K562 (cell line): ENCODE results near the gene FRRS1L. TPM values are rescaled to one million over a fixed set of nuclear protein-coding genes. Genes with fewer than 3 reads are reported as not detected.

ENCODE experiments used
- ATAC-seq: fragments of 200-7000 bp; cut with Tn5 transposase; 3 replicates; pipeline ENCODE4 v1.9.1; 2020; ENCODE audit warnings: moderate library complexity
- BruUV-seq: library from RNA; stranded (reverse); fragments of 400-500 nt; replicated peaks from 2 replicates; lab custom pipeline; 2021; lab: Mats Ljungman, UMichigan
- CTCF ChIA-PET: fragments of 300-600 bp; formaldehyde crosslinking; extraction: SDS; loops from one replicate; lab custom pipeline; 2021; ENCODE audit warnings: low intra/inter-chr PET ratio; lab: Yijun Ruan, JAX
- POLR2A ChIA-PET: fragments of 300-600, 350-650 bp; sonication (Branson Sonifier 250); formaldehyde crosslinking; extraction: SDS; loops from one replicate; lab custom pipeline; 2021; ENCODE audit warnings: antibody characterized with exemption, inconsistent platforms; lab: Yijun Ruan, JAX
- DNase-seq, 4 experiments: peaks; one replicate each; pipeline versions ENCODE4 v3.0.0 to v3.0.0-alpha.2; 2011 to 2018; ENCODE audit warnings: low spot score in 3 of 4, mixed read lengths in 3 of 4; ENCODE audit errors: extremely low read depth in 1 of 4
- FAIRE-seq: peaks from 2 replicates; lab custom pipeline; 2011; peaks lifted over from hg19 to GRCh38; lab: Jason Lieb, UNC
- H2AFZ ChIP-seq: 2 replicates; pipeline ENCODE4 v1.6.0; 2011; ENCODE audit warnings: low read depth, low read length, control low read depth, inconsistent platforms
- H3K27ac ChIP-seq: fragments of 200-600 bp; 3 replicates; pipeline ENCODE4 v1.8.0; 2011; ENCODE audit warnings: low read depth, mild to moderate bottlenecking, control low read depth, inconsistent platforms, low read length, moderate library complexity, mixed read lengths; ENCODE audit errors: extremely low read depth
- H3K27me3 ChIP-seq, 2 experiments: fragments of 300-600 bp in 1 of 2; 2 replicates in 1 of 2; 3 replicates in 1 of 2; pipeline versions ENCODE4 v1.6.0 to v1.8.0; 2011; ENCODE audit warnings: inconsistent platforms in 2 of 2, low read length in 2 of 2, mild to moderate bottlenecking in 1 of 2, mixed read lengths in 1 of 2, moderate library complexity in 1 of 2; ENCODE audit not compliant: control insufficient read depth in 2 of 2, insufficient read depth in 2 of 2
- H3K36me3 ChIP-seq: fragments of 300-600 bp; 3 replicates; pipeline ENCODE4 v1.8.0; 2011; ENCODE audit warnings: mild to moderate bottlenecking, low read length, inconsistent platforms; ENCODE audit not compliant: control insufficient read depth, insufficient read depth
- H3K4me1 ChIP-seq, 2 experiments: fragments of 200-600 bp in 1 of 2; replicated peaks in 1 of 2; 2 replicates in 1 of 2; 3 replicates in 1 of 2; pipeline versions ENCODE4 v1.5.1 to v1.8.0; 2011; ENCODE audit warnings: inconsistent platforms in 2 of 2, low read length in 2 of 2, mild to moderate bottlenecking in 1 of 2, mixed read lengths in 1 of 2, moderate library complexity in 1 of 2; ENCODE audit not compliant: control insufficient read depth in 2 of 2, insufficient read depth in 2 of 2
- H3K4me2 ChIP-seq: 2 replicates; pipeline ENCODE4 v1.6.1; 2011; ENCODE audit warnings: low read length, control low read depth, inconsistent platforms, mixed read lengths; ENCODE audit not compliant: insufficient read depth
- H3K4me3 ChIP-seq: fragments of 200-600 bp; sonication (generic), shearing (Covaris generic); 2 replicates; pipeline ENCODE4 v1.5.1; 2016; ENCODE audit warnings: control low read depth, inconsistent platforms
- H3K79me2 ChIP-seq: fragments of 200-600 bp; 3 replicates; pipeline ENCODE4 v1.8.0; 2011; ENCODE audit warnings: low read length, inconsistent platforms; ENCODE audit not compliant: control insufficient read depth, insufficient read depth
- H3K9ac ChIP-seq, 2 experiments: 2 replicates each; pipeline versions ENCODE4 v1.6.0 to v1.6.1; 2011; ENCODE audit warnings: low read depth in 2 of 2, low read length in 2 of 2, control low read depth in 1 of 2, inconsistent platforms in 1 of 2, mild to moderate bottlenecking in 1 of 2, mixed read lengths in 1 of 2; ENCODE audit not compliant: insufficient read depth in 1 of 2
- H3K9me1 ChIP-seq: one replicate; pipeline ENCODE4 v1.6.0; 2011; ENCODE audit warnings: inconsistent platforms, mild to moderate bottlenecking, low read length, moderate library complexity; ENCODE audit not compliant: control insufficient read depth, insufficient read depth
- H3K9me3 ChIP-seq: replicated peaks from 2 replicates; pipeline ENCODE4 v1.5.1; 2011; ENCODE audit warnings: low read depth, low read length, inconsistent platforms; ENCODE audit not compliant: control insufficient read depth, insufficient read depth
- H4K20me1 ChIP-seq: replicated peaks from 2 replicates; pipeline ENCODE4 v1.6.1; 2011; ENCODE audit warnings: low read length, inconsistent platforms, mixed read lengths; ENCODE audit not compliant: control insufficient read depth, insufficient read depth
- KDM5B ChIP-seq: fragments of 200-600 bp; sonication (generic); IDR thresholded peaks from 2 replicates; pipeline ENCODE4 v1.6.1; 2012; ENCODE audit warnings: low read depth, mild to moderate bottlenecking, moderate library complexity, low read length, control low read depth, inconsistent platforms; ENCODE audit not compliant: insufficient replicate concordance
- RAD21 ChIP-seq, 2 experiments: fragments of 250-450 bp in 1 of 2; fragments of 450-650 bp in 1 of 2; sonication (Bioruptor Pico) in 1 of 2; formaldehyde crosslinking in 1 of 2; IDR thresholded peaks in 1 of 2; conservative IDR thresholded peaks in 1 of 2; 2 replicates each; pipeline versions ENCODE4 v1.4.0 to v1.8.0; 2020 to 2022; ENCODE audit warnings: mild to moderate bottlenecking in 2 of 2, moderate library complexity in 1 of 2
- SMC3 ChIP-seq: conservative IDR thresholded peaks from 2 replicates; pipeline ENCODE4 v1.6.1; 2011; ENCODE audit warnings: low read depth, low read length, improper control_type of control experiment; ENCODE audit not compliant: insufficient read depth
- ZNF699 ChIP-seq: fragments of 250-450 bp; sonication (Bioruptor Pico); IDR thresholded peaks from 2 replicates; pipeline ENCODE4 v1.8.0; 2021; ENCODE audit warnings: mild to moderate bottlenecking, moderate library complexity; ENCODE audit not compliant: insufficient replicate concordance
- WGBS: fragments of 100-300 bp; shearing (Covaris generic); methylation state at CpG from one replicate; pipeline ENCODE4 v1.1.6; 2016; ENCODE audit warnings: low coverage, mixed read lengths; ENCODE audit not compliant: insufficient coverage; ENCODE audit errors: missing lambda C conversion rate; 5-methylcytosine and 5-hydroxymethylcytosine counted together
- in situ Hi-C: fragments of 300-500 bp; cut with MboI; formaldehyde crosslinking; loops from 4 replicates; pipeline ENCODE4 v1.15.0; 2018; ENCODE audit warnings: inconsistent platforms, mixed read lengths
- intact Hi-C: fragments of 100-400 bp; cut with micrococcal nuclease; formaldehyde crosslinking; loops from 2 replicates; pipeline ENCODE4 v1.14.2; 2022
- polyA plus RNA-seq, 8 experiments: library from polyadenylated mRNA; depleted of rRNA in 4 of 8; stranded (reverse) in 5 of 8; unstranded in 3 of 8; fragments of >200 nt; fragmentation: Nextera tagmentation in 2 of 8; fragmentation: Illumina TruSeq in 1 of 8; extraction: Ambion mirVana in 2 of 8; extraction: Trizol in 1 of 8; gene quantifications; 2 replicates each; pipeline versions ENCODE4 v1.2.1 to v1.2.3, GENCODE V29; 2011 to 2014; ENCODE audit warnings: inconsistent platforms in 1 of 8, missing spikeins in 1 of 8
- total RNA-seq, 7 experiments: library from RNA; depleted of rRNA in 6 of 7; stranded (reverse); fragments of >200 nt in 6 of 7; fragmentation: Illumina TruSeq in 2 of 7; extraction: Trizol in 2 of 7; gene quantifications; 2 replicates each; pipeline versions ENCODE4 v1.2.1 to v1.2.3, GENCODE V29; 2011 to 2021; ENCODE audit warnings: low replicate concordance in 1 of 7
- TF ChIP-seq, protein P1 (sequence below), 3 experiments: IDR thresholded peaks in 2 of 3; conservative IDR thresholded peaks in 1 of 3; 2 replicates each; pipeline ENCODE4 v1.5.1; 2011 to 2012; ENCODE audit warnings: low read length in 3 of 3, mild to moderate bottlenecking in 3 of 3, control low read depth in 2 of 3, improper control_type of control experiment in 1 of 3, inconsistent platforms in 1 of 3, low read depth in 1 of 3, mixed read lengths in 1 of 3, moderate library complexity in 1 of 3; ENCODE audit not compliant: insufficient read depth in 2 of 3
- TF ChIP-seq, protein P2 (sequence below), 2 experiments: IDR thresholded peaks in 1 of 2; conservative IDR thresholded peaks in 1 of 2; 2 replicates each; pipeline ENCODE4 v1.6.1; 2016; ENCODE audit warnings: low read depth in 2 of 2, mild to moderate bottlenecking in 1 of 2, missing compliant biosample characterization in 1 of 2, missing genetic modification characterization in 1 of 2, moderate library complexity in 1 of 2
- TF ChIP-seq, protein P3 (sequence below), 2 experiments: fragments of 450-650 bp; conservative IDR thresholded peaks; 2 replicates each; pipeline ENCODE4 v1.6.1; 2017; ENCODE audit warnings: mild to moderate bottlenecking in 2 of 2, moderate library complexity in 2 of 2

The FRRS1L gene
- total and polyA plus RNA-seq, 9 of the 15 experiments (the other 6 are each of a cell fraction or from before 2014, with no cell fraction given), result under 0.01 to 0.04 (median 0.03) TPM; not detected in 5

DNA sequence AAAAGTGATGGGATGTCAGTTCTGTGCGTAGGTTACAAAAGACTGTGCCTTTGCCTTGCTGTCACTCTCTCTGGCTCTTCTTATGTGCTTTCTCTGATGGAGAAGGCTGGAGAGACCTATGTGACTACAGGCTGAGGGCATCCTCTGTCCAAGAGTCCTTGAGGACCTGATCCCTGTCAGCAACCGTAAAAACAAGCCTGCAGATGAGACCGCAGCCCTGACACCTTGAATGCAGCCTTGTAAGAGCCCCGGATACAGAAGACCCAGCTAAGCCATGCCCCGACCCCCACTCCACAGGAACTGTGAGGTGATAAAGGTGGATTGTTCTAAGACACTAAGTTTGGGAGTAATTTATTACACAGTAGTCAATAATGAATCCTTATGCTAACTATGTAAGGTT, 32.6 kb upstream of the FRRS1L start (continued):
- no peak for TF ChIP-seq KDM5B

DNA sequence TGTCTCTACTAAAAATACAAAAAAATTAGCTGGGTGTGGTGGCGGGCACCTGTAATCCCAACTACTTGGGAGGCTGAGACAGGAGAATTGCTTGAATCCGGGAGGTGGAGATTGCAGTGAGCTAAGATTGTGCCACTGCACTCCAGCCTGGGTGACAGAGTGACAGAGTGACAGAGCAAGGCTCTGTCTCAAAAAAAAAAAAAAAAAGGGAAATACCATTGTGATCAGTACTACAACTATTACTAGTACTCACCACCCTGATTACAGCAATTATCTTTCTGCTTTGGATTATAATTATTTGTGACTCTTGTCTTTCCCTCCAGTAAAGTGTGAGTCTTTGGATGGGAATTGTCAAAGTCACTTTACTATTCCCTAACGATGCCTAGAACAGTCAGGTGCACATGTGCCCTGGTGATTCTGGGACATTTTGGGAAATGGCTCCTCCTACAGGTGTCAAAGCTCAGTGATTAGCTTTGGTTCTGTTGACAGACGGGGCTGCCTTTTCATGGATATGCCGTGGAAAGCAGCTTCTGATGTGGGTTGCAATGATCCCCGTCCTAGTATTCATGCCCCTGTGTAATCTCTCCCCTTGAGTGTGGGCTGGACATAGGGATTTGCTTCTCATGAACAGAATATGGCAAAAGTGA, 31.8 kb upstream of the FRRS1L start:
- Histone ChIP-seq H3K4me2 (no peak overlapping the region), H3K4me1 (no peaks in the 10 kb centered on the region), H2AFZ (no peak overlapping the region), H3K4me3 (no peak overlapping the region), H3K79me2 (no peaks in the 10 kb centered on the region), H4K20me1 (no peaks in the 10 kb centered on the region), H3K9ac (no peak overlapping the region), H3K27ac (no peak overlapping the region), H3K36me3 (no peaks in the 10 kb centered on the region), H3K9me3 (no peaks in the 10 kb centered on the region), H3K9me1 (no peaks in the 10 kb centered on the region), H3K27me3 (peaks cover 12 to 16% of the 10 kb centered on the region in 2 experiments)
- intact Hi-C loops (loop anchor here (5.0 kb wide), 2 partner anchors 267 to 268 kb away; partner anchors contain the start of genes ABITRAM and ELP1), in situ Hi-C loops (no loop called here)
- DNase-seq (peak; percentile 39 to 50 (median 43)), FAIRE-seq (peak; percentile 79), ATAC-seq (peak; percentile 88)
- ChIA-PET CTCF (no interaction called here), POLR2A (no interaction called here)
- BruUV-seq, result no TSS peak
- 2% methylated on average over 6 of the region's 6 CpGs for WGBS
- TF ChIP-seq RAD21 (CRISPR knock-in tag; conservative IDR thresholded peaks at IDR 0.05 in 1 of 2, IDR thresholded peaks at IDR 0.05 in 1 of 2), result peak in 1 of 2 experiments; percentile 62; a peak in 2 of 4 replicates
- TF ChIP-seq SMC3, result 0 out of 2 replicates have a peak, but pooled peaks have one; percentile 26
- TF ChIP-seq, protein P1, sequence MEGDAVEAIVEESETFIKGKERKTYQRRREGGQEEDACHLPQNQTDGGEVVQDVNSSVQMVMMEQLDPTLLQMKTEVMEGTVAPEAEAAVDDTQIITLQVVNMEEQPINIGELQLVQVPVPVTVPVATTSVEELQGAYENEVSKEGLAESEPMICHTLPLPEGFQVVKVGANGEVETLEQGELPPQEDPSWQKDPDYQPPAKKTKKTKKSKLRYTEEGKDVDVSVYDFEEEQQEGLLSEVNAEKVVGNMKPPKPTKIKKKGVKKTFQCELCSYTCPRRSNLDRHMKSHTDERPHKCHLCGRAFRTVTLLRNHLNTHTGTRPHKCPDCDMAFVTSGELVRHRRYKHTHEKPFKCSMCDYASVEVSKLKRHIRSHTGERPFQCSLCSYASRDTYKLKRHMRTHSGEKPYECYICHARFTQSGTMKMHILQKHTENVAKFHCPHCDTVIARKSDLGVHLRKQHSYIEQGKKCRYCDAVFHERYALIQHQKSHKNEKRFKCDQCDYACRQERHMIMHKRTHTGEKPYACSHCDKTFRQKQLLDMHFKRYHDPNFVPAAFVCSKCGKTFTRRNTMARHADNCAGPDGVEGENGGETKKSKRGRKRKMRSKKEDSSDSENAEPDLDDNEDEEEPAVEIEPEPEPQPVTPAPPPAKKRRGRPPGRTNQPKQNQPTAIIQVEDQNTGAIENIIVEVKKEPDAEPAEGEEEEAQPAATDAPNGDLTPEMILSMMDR (IDR thresholded peaks at IDR 0.05 in 2 of 3, conservative IDR thresholded peaks at IDR 0.05 in 1 of 3; ENCODE audit: insufficient read depth in 2 of 3, low read depth in 1 of 3, low read length in 3 of 3), result peak; percentile 60 to 66 (median 61); a peak in 5 of 6 replicates
- no peak for TF ChIP-seq ZNF699 (CRISPR knock-in tag)
- TF ChIP-seq, protein P2, sequence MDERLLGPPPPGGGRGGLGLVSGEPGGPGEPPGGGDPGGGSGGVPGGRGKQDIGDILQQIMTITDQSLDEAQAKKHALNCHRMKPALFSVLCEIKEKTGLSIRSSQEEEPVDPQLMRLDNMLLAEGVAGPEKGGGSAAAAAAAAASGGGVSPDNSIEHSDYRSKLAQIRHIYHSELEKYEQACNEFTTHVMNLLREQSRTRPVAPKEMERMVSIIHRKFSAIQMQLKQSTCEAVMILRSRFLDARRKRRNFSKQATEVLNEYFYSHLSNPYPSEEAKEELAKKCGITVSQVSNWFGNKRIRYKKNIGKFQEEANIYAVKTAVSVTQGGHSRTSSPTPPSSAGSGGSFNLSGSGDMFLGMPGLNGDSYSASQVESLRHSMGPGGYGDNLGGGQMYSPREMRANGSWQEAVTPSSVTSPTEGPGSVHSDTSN (CRISPR knock-in tag; IDR thresholded peaks at IDR 0.05; ENCODE audit: low read depth), result no peak
- TF ChIP-seq, protein P2 (tag; conservative IDR thresholded peaks at IDR 0.05; ENCODE audit: low read depth), result 0 out of 2 replicates have a peak, but pooled peaks have one; percentile 10
- TF ChIP-seq, protein P3, sequence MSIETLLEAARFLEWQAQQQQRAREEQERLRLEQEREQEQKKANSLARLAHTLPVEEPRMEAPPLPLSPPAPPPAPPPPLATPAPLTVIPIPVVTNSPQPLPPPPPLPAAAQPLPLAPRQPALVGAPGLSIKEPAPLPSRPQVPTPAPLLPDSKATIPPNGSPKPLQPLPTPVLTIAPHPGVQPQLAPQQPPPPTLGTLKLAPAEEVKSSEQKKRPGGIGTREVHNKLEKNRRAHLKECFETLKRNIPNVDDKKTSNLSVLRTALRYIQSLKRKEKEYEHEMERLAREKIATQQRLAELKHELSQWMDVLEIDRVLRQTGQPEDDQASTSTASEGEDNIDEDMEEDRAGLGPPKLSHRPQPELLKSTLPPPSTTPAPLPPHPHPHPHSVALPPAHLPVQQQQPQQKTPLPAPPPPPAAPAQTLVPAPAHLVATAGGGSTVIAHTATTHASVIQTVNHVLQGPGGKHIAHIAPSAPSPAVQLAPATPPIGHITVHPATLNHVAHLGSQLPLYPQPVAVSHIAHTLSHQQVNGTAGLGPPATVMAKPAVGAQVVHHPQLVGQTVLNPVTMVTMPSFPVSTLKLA (conservative IDR thresholded peaks at IDR 0.05), result 0 out of 4 replicates have a peak, but pooled peaks have one; percentile 26 to 31
